SHP77 treated with DMSO at 0.1 percent for 48 hours (cell line): Measurements from ENCODE around the gene AQP12B.
"Not testable (repeated sequence)": the region's sequence is repeated elsewhere in the genome, so short reads cannot be mapped to it uniquely, and the experiment has no call there.

Experiments
- DNase-seq: peaks from one replicate; lab custom pipeline; 2025; lab: John Stamatoyannopoulos, UW

The AQP12B gene

DNA sequence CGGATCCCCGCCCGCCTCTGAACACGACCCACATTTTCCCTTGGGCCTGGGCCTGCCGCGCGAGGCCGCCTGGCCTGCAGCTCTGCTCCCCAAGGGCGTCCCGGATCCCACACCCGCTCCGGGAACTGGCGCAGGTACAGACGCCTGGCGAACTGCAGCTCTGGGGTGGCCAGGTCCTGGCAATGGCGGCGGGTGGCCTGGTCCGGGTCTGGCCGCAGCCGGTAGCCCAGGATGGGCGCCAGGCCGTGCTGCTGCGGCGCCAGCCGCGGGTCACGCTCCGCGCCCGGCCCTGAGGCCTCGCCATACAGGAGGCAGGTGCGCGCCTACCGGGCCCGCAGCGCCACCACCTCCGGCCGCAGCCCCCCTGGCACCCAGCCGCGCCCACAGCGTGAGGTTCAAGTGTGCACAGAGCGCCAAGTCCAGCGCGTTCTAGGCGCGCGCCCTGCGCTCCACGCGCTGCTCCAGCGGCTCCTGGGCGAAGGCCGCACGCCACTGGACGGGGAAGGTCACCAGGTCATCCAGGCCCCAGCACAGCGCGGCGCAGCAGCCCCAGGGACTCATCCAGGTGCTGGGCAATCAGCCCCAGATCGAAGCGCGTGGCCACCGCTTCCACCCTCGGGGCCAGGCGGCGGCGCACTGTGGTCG lies 18.5 kb upstream of the AQP12B start:
- no peak for DNase-seq

DNA sequence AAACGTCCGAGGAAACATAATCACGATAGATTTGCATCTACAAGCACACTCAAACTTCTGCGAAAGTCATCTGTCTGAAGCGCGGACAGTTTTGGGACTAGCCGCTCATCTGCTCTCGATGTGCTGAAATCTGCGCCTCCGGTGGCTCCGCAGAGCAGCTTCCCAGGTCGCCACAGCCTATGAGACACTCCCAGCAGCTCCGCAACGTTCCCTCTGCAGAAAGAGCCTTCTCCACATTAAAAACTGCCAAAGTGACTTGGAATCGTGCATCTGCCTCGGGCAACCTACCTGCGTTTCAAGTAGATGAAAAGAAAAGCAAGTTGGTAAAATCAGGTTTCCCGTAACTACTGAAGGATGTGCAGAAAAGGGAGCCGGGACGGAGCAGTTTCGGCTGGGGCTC lies 17.9 kb upstream of the AQP12B start:
- DNase-seq: not testable (repeated sequence)

DNA sequence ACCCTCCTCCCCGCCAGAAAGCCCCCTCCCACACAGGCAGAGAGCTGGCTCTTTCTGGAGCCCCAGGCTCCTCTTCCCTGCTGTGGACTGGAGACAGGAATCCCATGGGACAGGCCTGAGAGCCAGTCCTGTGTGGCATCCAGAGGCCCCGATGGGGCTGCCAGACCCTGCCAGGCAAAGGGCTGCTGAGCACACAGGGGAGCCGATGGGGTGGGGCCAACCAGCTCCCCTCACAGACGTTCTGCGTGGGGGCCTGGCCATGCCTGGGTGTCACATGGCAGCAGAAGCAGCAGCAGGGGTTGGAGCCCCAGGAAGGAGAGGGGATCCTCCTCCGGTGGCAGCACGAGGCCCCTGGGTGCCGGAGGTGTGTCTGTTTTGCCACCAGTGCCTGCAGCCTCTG lies 17.1 kb upstream of the AQP12B start:
- DNase-seq: not testable (repeated sequence)

DNA sequence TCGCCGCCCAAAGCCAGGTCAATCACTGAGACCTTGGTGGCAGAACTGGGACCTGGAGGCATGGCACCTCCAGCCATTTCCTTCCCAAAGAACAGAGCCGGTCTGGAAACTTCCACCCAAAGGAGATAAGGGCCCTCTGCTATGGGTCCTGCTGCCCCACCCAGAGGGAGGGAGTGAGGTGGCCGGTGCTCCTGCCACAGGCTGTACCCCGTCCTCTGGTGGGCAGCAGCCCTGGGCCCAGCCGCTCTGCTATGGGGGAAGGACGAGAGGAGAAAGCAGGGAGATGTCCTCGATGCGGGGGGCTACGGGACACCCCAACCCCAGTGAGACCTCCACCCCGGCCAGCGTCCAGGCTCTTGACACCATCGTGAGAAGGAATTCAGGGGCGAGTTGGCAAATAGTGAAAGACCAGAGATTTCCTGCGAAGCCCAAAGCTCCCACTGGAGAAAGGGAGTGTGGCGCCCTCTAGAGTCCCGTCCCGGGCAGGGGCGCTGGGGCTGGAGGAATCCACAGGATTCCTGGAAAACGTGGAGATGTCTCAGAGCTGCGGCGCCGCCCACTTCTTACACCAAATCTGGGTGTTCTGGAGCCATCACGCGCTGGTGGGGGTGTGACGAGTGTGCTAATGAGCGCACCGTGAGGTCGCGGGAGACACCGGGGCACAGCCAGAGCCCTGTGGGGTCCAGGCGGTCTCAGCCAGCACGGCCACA lies 16.3 kb upstream of the AQP12B start:
- DNase-seq: not testable (repeated sequence)

DNA sequence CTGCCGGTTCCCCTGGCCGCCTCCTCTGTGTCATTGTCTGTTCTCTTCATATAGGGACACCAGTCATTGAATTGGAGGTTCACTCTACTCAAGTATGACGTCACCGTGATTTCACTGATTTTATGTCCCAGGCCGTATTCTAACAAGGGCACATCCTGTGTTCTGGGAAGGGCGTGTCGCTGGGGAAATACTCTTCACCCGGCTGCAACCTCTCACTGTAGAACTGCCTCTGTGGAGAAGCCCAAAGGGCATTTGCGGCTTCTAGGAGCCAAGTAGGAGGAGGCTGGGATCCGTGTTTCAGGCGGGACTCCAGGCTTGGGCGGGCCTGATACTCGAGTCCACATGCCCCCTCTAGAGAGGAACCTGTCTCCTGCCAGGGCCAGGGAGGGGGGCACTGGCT lies 13.8 kb upstream of the AQP12B start:
- DNase-seq: not testable (repeated sequence)

DNA sequence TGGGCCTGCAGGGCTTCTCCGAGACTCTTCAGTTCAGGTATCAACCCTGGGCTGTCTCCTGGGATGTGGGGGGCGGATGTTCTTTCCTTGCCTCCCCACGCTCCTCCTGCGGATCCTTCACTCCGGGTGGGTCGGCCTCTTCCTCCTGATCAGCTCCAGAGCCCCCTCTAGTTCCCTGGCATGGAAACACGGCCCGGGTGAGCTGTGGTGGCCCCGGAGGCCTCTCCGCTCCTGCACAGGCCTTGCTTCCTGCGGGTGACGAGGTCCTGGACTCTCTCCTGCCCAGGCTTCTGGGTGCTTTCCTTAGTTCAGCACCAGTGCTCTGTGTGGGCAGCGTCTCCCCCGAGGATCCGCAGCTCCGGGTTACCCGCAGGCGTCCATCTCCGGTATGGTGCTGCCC lies 12.9 kb upstream of the AQP12B start:
- not testable (repeated sequence) for DNase-seq

DNA sequence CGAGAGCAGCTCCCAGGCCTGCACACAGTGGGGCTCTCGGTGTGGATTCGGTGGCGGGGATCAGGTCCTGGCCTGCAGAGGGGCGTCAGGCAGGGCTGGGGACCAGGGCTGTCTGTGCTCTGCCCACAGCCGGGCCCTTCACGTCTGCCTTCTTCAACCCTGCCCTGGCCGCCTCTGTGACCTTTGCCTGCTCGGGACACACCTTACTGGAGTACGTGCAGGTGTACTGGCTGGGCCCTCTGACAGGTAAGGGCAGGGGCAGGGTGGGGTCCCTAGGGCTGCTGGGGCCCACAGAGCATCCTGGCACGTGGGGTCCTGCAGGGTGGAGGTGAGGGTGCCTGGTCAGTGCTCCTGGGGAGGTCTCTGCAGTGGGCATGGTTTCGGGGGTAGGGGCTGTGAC lies 11.6 kb upstream of the AQP12B start:
- not testable (repeated sequence) for DNase-seq

DNA sequence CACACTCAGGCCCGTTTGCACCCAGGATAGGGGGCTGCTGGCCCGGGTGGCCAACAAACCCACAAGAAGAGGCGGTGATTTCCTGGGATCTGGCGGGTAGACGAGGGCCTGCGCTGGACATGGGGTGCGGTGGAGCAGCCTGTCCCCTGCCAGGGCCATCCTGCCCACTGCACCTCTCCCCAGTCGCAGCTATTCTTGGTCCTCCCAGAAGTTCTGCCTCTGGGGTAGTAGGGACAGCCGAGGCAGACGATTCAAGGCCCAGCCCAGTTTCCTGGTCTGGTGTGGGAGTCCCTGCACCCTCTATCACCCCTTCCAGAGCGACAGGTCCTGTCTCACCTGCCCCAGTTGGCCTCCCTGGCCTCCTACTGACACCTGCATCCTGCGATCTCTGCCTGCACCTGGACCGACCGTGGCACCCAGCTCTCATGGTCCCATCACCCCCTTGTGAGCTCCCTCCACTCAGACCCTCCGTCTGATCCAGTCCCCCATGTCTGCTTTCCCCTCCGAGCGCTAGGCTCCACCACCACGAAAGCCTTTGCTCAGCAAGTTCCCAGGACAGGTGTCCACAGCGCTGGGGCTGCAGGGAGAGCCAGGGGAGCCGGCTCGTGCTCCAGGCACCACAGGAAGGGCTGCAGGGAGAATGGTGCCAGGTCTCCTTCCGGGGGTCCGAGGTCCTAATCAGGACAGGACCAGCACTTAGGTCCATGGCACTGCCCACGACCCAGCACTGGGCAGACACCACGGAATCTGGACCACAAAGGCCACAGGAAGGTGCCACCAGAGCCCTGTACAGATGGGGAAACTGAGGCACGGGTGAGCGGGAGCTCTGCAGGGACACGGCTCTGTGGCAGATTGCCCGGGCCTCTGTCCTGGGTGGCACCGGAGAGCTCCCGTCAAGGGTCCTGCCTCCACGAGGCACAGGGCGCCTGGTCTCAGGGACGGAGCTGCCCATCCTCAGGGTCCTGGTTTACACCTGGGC lies 10.2 kb upstream of the AQP12B start:
- DNase-seq: not testable (repeated sequence)

DNA sequence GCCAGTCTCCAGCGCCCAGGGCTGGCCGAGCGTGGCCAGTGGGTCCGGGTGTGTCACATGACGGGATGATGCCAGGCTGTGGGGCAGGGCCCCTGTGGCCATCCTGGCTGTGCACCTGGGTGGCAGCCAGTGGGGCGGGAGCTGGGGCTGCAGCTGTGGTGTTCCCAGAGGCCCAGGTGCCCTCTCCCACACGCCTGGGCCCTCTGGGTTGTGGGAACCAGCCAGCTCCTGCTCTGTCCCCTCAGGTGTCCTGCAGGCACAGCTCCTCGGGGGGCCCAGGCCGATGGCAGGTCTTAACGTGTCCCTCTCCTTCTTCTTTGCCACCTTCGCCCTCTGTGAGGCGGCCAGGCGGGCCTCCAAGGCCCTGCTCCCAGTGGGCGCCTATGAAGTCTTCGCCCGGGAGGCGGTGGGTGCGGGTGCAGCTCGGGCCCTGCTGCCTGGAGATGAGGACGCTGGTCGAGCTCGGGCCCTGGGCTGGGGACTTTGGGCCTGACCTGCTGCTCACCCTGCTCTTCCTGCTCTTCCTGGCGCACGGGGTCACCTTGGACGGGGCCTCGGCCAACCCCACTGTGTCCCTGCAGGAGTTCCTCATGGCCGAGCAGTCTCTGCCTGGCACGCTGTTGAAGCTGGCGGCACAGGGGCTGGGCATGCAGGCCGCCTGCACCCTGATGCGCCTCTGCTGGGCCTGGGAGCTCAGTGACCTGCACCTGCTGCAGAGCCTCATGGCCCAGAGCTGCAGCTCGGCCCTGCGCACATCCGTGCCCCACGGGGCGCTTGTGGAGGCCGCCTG lies 9.1 kb upstream of the AQP12B start, which contains the start of gene AQP12A:
Gene AQP12A (plus strand): TSS at position 236 of the 790 bp plus-strand sequence. CDS start 48 bp downstream, at position 284.
- DNase-seq: not testable (repeated sequence)

DNA sequence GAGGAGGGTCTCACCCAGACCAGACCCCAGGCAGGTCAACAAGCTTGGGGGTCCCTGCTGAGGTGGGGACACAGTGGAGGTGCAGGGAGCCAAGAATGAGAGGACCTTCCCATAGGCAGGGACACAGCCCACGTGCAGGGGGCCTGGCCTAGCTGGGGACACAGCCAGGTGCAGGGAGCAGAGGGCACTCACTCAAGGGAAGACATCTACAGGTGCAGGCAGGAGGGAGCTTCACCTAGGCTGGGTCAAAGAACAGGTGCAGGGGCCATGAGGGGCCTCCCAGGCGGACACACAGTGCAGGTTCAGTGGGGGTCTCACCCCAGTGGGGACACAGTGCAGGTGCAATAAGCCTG lies 8.4 kb upstream of the AQP12B start:
- not testable (repeated sequence) for DNase-seq

DNA sequence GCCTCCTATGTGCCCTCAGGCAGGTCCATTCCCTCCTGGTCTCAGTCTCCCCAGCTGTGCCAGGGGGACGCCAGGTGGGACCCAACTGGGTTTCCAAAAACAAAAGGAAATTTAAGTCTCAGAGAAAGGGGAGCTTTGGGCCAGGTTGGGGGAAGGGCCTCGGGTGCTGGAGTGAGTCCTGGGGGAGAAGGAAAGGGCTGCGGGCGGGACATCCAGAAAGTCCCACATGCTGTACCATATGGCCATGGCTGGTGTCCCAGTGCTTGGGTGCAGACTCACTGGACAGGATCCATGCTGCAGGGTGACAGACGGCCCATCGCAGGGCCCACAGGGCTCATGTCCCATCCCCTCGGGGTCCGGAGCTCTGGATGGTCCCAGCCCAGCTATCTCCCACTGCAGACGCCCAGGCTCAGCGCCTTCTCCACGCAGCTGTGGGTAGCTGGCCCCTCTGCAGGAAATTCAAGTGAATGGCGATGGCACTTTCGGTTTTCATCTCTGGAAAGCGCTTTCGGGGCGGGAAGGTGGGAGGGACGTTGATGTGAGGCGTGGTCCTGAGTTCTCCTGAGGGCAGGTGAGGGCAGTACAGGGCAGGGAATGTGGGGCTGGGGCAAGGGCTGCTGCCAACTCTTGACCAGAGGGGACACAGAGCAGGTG lies 7.9 kb upstream of the AQP12B start:
- not testable (repeated sequence) for DNase-seq

DNA sequence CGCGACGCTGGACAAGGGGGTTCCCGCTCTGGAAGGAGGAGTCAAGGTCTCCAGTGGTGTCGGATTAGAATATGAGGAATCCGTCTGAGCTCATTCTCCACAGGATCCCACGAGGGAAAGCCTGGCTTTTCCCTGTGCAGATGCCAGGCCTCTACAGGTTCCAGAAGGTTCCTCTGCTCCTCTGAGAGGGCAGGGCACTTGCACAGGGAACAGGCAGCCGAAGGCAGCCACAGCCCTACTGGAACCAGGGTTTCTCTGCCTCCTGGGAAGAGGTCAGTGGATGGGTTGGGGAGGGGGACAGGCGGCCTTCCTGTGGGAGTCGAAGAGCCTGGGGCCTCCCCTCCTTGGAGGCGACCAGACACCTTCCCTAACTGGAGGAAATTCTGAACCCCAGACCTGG lies 7.3 kb upstream of the AQP12B start:
- DNase-seq: no peak

DNA sequence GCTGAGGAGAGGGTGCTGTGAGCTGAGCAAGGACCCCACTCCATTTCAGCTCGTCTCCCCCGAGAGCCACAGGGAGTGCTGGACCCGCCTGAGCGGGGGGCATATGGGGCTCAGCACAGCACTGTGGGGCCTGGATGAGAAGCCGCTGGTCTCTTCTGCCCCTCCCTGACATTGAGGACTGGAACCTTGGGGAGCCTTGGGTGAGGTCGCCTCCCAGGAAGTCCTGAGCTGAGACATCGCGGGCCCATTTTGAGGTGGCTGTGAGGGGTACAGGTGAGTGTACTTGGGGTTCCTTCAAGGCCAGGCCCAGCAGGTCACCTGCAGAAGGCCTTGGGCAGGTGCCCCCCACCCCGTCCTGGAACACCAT lies 5.9 kb upstream of the AQP12B start:
- no peak for DNase-seq

DNA sequence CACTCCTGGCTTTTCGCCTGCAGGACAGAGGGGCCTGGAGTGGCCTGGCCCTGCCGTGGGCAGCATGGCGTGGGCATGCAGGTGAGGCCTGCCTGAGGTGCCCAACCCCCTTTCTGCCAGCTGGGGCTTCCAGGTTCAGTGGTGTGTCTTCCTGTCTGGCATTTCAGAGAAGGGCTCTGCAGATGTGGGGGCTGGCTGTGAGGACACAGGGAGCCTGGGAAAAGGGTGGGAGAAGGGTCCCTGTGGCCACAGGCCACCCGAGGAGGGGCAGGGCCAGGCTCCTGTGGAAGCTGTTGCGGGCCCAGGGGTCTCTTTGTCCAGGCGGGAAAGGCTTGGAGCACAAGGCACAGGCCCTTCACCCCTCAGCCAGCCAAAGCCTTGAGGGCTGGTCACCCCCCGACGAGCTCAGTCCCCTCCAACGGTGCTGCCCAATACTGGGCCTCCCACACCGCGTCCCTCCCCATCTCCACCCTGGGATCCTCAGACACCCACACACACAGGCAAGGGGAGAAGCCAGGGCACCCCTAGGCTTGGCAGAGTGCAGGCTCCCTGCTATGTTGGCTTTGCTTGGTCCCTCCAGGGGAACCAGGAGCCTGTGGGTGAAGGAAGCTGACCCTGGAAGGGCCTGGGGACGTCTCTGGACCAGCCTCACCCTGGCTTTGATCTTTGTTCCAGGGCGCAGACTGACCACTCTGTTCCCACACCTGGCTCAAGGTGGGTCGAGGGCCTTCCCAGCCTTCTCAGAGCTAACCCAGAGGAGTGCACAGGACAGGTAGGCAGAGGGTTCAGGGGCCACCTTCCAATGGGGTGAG lies 5.3 kb upstream of the AQP12B start:
- no peak for DNase-seq

DNA sequence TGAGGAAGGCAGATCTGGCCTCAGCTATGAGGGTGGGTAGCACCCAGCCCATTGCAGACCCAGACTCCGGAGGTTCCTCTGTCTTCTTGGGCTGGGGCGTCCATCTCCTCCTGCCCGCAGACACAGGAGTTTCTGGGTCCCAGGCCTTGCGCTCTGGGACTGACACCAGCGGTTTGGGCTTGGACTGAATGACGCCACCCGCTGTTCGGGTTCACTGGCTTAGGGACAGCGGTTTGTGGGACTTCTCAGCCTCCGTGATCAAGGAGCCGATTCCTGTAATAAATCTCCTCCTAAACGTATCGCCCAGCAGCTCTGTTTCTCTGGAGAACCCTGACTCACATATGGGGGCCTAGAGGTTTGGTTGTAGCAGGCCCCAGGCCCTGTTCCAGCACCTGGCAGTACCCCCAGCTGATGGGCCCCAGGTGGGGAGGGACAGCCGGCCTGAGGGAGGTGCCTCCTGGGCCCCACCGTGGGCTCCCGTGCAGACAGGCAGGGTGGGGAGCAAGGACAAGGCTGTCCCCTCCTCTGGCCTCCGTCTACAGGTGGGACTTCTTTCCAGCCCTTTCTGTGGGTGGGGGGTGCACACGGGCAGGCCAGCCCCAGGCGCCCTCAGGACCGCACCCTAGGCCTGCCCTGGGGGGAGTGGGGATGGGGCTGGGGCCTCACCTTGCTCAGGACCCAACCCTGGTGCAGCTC lies 4.5 kb upstream of the AQP12B start:
- DNase-seq: no peak

DNA sequence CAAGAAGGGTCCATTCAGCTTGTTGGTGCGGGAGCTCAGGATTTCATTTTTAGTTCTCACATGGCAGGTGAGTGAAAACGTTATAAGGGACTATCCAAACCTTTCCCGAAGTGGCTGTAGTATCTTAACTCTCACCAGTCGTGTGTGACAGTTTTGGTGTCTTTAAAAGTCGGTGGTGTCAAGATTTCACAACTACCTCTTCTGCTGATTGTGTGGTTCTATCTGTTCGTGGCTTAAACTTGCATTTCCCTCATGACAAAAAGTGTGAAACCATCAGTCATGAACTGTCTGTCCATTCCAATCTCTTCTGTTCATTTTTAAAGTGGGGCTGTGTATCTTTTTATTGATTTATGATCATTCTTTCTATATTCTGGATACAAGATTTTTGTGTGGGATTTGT lies 3.8 kb upstream of the AQP12B start:
- DNase-seq: no peak

DNA sequence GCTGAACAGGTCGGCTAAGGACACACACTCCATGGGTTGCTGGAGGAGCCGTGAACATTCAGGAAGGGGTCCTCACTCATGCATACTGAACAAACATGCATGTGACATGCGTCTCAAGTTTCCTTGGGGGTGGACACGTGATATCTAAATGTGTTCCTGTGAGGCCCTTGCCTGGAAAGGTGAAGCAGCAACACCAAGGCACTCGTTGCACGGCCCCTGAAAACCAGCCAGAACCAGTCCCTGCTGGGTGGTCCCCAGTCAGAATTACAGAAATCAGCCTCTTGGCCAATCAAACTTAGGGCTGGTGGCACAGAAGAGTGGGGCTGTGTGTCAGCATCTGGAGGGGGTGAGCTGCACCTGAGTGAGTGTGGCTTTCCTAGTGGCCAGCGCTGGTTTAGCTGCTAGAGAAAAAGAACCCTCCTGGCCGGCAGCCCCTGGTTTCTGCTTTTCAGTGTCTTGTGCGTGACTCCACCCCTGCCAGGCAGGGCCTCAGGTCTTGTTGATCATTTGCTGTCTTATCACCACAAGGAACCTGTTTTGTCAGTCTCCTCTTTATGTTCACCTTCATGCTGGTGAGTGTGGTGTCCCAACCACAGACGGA lies 3.2 kb upstream of the AQP12B start:
- no peak for DNase-seq

DNA sequence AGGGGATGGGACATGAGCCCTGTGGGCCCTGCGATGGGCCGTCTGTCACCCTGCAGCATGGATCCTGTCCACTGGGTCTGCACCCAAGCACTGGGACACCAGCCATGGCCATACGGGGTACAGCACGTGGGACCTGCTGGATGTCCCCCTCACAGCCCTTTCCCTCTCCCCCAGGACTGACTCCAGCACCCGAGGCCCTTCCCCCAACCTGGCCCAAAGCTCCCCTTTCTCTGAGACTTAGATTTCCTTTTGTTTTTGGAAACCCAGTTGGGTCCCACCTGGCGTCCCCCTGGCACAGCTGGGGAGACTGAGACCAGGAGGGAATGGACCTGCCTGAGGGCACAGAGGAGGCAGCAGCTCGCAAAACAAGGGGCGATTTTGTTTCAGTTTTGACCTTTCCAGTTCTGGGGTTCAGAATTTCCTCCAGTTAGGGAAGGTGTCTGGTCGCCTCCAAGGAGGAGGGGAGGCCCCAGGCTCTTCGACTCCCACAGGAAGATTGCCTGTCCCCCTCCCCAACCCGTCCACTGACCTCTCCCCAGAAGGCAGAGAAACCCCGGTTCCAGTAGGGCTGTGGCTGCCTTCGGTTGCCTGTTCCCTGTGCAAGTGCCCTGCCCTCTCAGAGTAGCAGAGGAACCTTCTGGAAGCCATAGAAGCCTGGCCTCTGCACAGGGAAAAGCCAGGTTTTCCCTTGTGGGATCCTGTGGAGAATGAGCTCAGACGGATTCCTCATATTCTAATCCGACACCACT lies 1.5 kb upstream of the AQP12B start:
- not testable (repeated sequence) for DNase-seq
